K562 (cell line): ENCODE measurements around the gene RXYLT1. TPM values are rescaled to one million over a fixed set of nuclear protein-coding genes. Genes with fewer than 3 reads are reported as not detected.
A peak's percentile ranks its signal among the peaks of the same experiment; 100 is the strongest.

Experiments
- ATAC-seq: fragments of 200-7000 bp; cut with Tn5 transposase; 3 replicates; pipeline ENCODE4 v1.9.1; 2020; ENCODE audit warnings: moderate library complexity
- BruUV-seq: library from RNA; stranded (reverse); fragments of 400-500 nt; replicated peaks from 2 replicates; lab custom pipeline; 2021; lab: Mats Ljungman, UMichigan
- CTCF ChIA-PET: fragments of 300-600 bp; formaldehyde crosslinking; extraction: SDS; loops from one replicate; lab custom pipeline; 2021; ENCODE audit warnings: low intra/inter-chr PET ratio; lab: Yijun Ruan, JAX
- POLR2A ChIA-PET: fragments of 300-600, 350-650 bp; sonication (Branson Sonifier 250); formaldehyde crosslinking; extraction: SDS; loops from one replicate; lab custom pipeline; 2021; ENCODE audit warnings: antibody characterized with exemption, inconsistent platforms; lab: Yijun Ruan, JAX
- DNase-seq, 4 experiments: peaks; one replicate each; pipeline versions ENCODE4 v3.0.0 to v3.0.0-alpha.2; 2011 to 2018; ENCODE audit warnings: low spot score in 3 of 4, mixed read lengths in 3 of 4; ENCODE audit errors: extremely low read depth in 1 of 4
- FAIRE-seq: peaks from 2 replicates; lab custom pipeline; 2011; peaks lifted over from hg19 to GRCh38; lab: Jason Lieb, UNC
- H2AFZ ChIP-seq: 2 replicates; pipeline ENCODE4 v1.6.0; 2011; ENCODE audit warnings: low read depth, low read length, control low read depth, inconsistent platforms
- H3K27ac ChIP-seq: fragments of 200-600 bp; 3 replicates; pipeline ENCODE4 v1.8.0; 2011; ENCODE audit warnings: low read depth, mild to moderate bottlenecking, control low read depth, inconsistent platforms, low read length, moderate library complexity, mixed read lengths; ENCODE audit errors: extremely low read depth
- H3K27me3 ChIP-seq, 2 experiments: fragments of 300-600 bp in 1 of 2; 2 replicates in 1 of 2; 3 replicates in 1 of 2; pipeline versions ENCODE4 v1.6.0 to v1.8.0; 2011; ENCODE audit warnings: inconsistent platforms in 2 of 2, low read length in 2 of 2, mild to moderate bottlenecking in 1 of 2, mixed read lengths in 1 of 2, moderate library complexity in 1 of 2; ENCODE audit not compliant: control insufficient read depth in 2 of 2, insufficient read depth in 2 of 2
- H3K36me3 ChIP-seq: fragments of 300-600 bp; 3 replicates; pipeline ENCODE4 v1.8.0; 2011; ENCODE audit warnings: mild to moderate bottlenecking, low read length, inconsistent platforms; ENCODE audit not compliant: control insufficient read depth, insufficient read depth
- H3K4me1 ChIP-seq, 2 experiments: fragments of 200-600 bp in 1 of 2; replicated peaks in 1 of 2; 2 replicates in 1 of 2; 3 replicates in 1 of 2; pipeline versions ENCODE4 v1.5.1 to v1.8.0; 2011; ENCODE audit warnings: inconsistent platforms in 2 of 2, low read length in 2 of 2, mild to moderate bottlenecking in 1 of 2, mixed read lengths in 1 of 2, moderate library complexity in 1 of 2; ENCODE audit not compliant: control insufficient read depth in 2 of 2, insufficient read depth in 2 of 2
- H3K4me2 ChIP-seq: 2 replicates; pipeline ENCODE4 v1.6.1; 2011; ENCODE audit warnings: low read length, control low read depth, inconsistent platforms, mixed read lengths; ENCODE audit not compliant: insufficient read depth
- H3K4me3 ChIP-seq: fragments of 200-600 bp; sonication (generic), shearing (Covaris generic); 2 replicates; pipeline ENCODE4 v1.5.1; 2016; ENCODE audit warnings: control low read depth, inconsistent platforms
- H3K79me2 ChIP-seq: fragments of 200-600 bp; 3 replicates; pipeline ENCODE4 v1.8.0; 2011; ENCODE audit warnings: low read length, inconsistent platforms; ENCODE audit not compliant: control insufficient read depth, insufficient read depth
- H3K9ac ChIP-seq, 2 experiments: 2 replicates each; pipeline versions ENCODE4 v1.6.0 to v1.6.1; 2011; ENCODE audit warnings: low read depth in 2 of 2, low read length in 2 of 2, control low read depth in 1 of 2, inconsistent platforms in 1 of 2, mild to moderate bottlenecking in 1 of 2, mixed read lengths in 1 of 2; ENCODE audit not compliant: insufficient read depth in 1 of 2
- H3K9me1 ChIP-seq: one replicate; pipeline ENCODE4 v1.6.0; 2011; ENCODE audit warnings: inconsistent platforms, mild to moderate bottlenecking, low read length, moderate library complexity; ENCODE audit not compliant: control insufficient read depth, insufficient read depth
- H3K9me3 ChIP-seq: replicated peaks from 2 replicates; pipeline ENCODE4 v1.5.1; 2011; ENCODE audit warnings: low read depth, low read length, inconsistent platforms; ENCODE audit not compliant: control insufficient read depth, insufficient read depth
- H4K20me1 ChIP-seq: replicated peaks from 2 replicates; pipeline ENCODE4 v1.6.1; 2011; ENCODE audit warnings: low read length, inconsistent platforms, mixed read lengths; ENCODE audit not compliant: control insufficient read depth, insufficient read depth
- FOXJ2 ChIP-seq: fragments of 200-800 bp; sonication (Bioruptor generic); IDR thresholded peaks from 2 replicates; pipeline ENCODE4 v1.6.1; 2016; ENCODE audit warnings: missing genetic modification characterization, missing compliant biosample characterization
- NCOA1 ChIP-seq: fragments of 450-650 bp; IDR thresholded peaks from 2 replicates; pipeline ENCODE4 v1.6.1; 2016; ENCODE audit warnings: low read depth
- SPI1 ChIP-seq: IDR thresholded peaks from 2 replicates; pipeline ENCODE4 v1.6.1; 2011; ENCODE audit warnings: low read depth, low read length, control low read depth, borderline replicate concordance
- TEAD1 ChIP-seq, 2 experiments: fragments of 450-650 bp in 1 of 2; sonication (generic) in 1 of 2; formaldehyde crosslinking; IDR thresholded peaks; 2 replicates each; pipeline versions ENCODE4 v1.4.0 to v1.8.0; 2020 to 2022; ENCODE audit warnings: mild to moderate bottlenecking in 2 of 2, missing genetic modification reagents in 1 of 2
- ZNF41 ChIP-seq: fragments of 250-450 bp; sonication (Bioruptor Pico); conservative IDR thresholded peaks from 2 replicates; pipeline ENCODE4 v1.4.0; 2020; ENCODE audit warnings: mild to moderate bottlenecking
- WGBS: fragments of 100-300 bp; shearing (Covaris generic); methylation state at CpG from one replicate; pipeline ENCODE4 v1.1.6; 2016; ENCODE audit warnings: low coverage, mixed read lengths; ENCODE audit not compliant: insufficient coverage; ENCODE audit errors: missing lambda C conversion rate; 5-methylcytosine and 5-hydroxymethylcytosine counted together
- in situ Hi-C: fragments of 300-500 bp; cut with MboI; formaldehyde crosslinking; loops from 4 replicates; pipeline ENCODE4 v1.15.0; 2018; ENCODE audit warnings: inconsistent platforms, mixed read lengths
- intact Hi-C: fragments of 100-400 bp; cut with micrococcal nuclease; formaldehyde crosslinking; loops from 2 replicates; pipeline ENCODE4 v1.14.2; 2022
- polyA plus RNA-seq, 8 experiments: library from polyadenylated mRNA; depleted of rRNA in 4 of 8; stranded (reverse) in 5 of 8; unstranded in 3 of 8; fragments of >200 nt; fragmentation: Nextera tagmentation in 2 of 8; fragmentation: Illumina TruSeq in 1 of 8; extraction: Ambion mirVana in 2 of 8; extraction: Trizol in 1 of 8; gene quantifications; 2 replicates each; pipeline versions ENCODE4 v1.2.1 to v1.2.3, GENCODE V29; 2011 to 2014; ENCODE audit warnings: inconsistent platforms in 1 of 8, missing spikeins in 1 of 8
- total RNA-seq, 7 experiments: library from RNA; depleted of rRNA in 6 of 7; stranded (reverse); fragments of >200 nt in 6 of 7; fragmentation: Illumina TruSeq in 2 of 7; extraction: Trizol in 2 of 7; gene quantifications; 2 replicates each; pipeline versions ENCODE4 v1.2.1 to v1.2.3, GENCODE V29; 2011 to 2021; ENCODE audit warnings: low replicate concordance in 1 of 7

The RXYLT1 gene
- total and polyA plus RNA-seq, 9 of the 15 experiments (the other 6 are each of a cell fraction or from before 2014, with no cell fraction given): 6.7 to 26.5 (median 20.9) TPM

DNA sequence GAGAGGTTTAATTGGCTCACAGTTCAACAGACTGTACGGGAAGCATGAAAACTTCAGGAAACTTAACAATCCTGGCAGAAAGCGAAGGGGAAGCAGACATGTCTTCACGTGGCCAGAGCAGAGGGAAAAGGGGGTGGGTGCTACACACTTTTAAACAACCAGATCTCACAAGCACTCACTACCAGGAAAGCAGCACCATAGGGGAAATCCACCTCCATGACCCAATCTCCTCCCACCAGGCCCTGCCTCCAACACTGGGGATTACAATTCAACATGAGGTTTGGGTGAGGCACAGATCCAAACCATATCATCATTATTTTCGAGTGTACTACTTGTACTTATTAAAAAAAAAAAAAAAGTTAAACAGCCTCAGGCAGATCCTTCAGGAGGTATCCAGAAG, 29.9 kb downstream of the RXYLT1 start:
- in situ Hi-C loops: loop anchor here (25.0 kb wide), 1 partner anchor 397 kb away; no protein-coding TSS in a partner anchor
- Histone ChIP-seq H3K4me2 (no peak overlapping the region), H2AFZ (no peak overlapping the region), H3K9me3 (no peaks in the 10 kb centered on the region), H4K20me1 (no peaks in the 10 kb centered on the region), H3K4me3 (no peak overlapping the region), H3K36me3 (peaks cover 29% of the 10 kb centered on the region; the same call in 2 of the 3 replicates), H3K4me1 (no peaks in the 10 kb centered on the region), H3K9me1 (no peaks in the 10 kb centered on the region), H3K27ac (no peak overlapping the region), H3K9ac (no peak overlapping the region), H3K79me2 (no peaks in the 10 kb centered on the region), H3K27me3 (peaks cover 0 to 6% of the 10 kb centered on the region in 2 experiments; a peak in 2 of 5 replicates)
- ChIA-PET CTCF (no interaction called here), POLR2A (interaction anchor here (1.0 kb wide), 1 partner anchor 9 kb away, joined by 3 read pairs; no protein-coding TSS in a partner anchor)
- TF ChIP-seq ZNF41 (CRISPR knock-in tag) (peak; percentile 46; the same call in 1 of the 2 replicates), NCOA1 (no peak)
- intact Hi-C loops: no loop called here
- no peak for FAIRE-seq
- no peak for DNase-seq
- BruUV-seq: no TSS peak
- 56% methylated on average over 4 of the region's 4 CpGs for WGBS
- no peak for ATAC-seq

DNA sequence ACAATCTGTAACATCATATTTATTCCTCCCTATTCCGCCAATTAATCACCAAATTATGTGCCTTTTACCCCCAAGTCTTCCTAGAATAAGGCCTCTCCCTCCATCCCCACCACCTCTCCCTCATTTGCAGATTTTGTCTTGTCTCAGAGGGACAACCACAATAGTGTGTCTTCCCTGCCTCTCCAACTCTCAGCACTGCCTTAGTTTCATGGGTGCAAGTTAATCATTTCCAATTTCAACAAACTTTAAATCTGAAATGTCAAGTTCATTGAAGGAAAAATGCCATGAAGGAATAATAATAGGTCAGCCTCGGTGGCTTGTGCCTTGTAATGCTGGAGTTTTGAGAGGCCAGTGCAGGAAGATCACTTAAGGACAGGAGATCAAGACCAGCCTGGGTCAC, 31.6 kb downstream of the RXYLT1 start:
- H2AFZ ChIP-seq: no peak overlapping the region
- DNase-seq (no peak), FAIRE-seq (no peak), ATAC-seq (no peak)
- no TSS peak for BruUV-seq
- H4K20me1 ChIP-seq: no peaks in the 10 kb centered on the region
- peaks cover 0 to 11% of the 10 kb centered on the region in 2 experiments; a peak in 2 of 5 replicates for H3K27me3 ChIP-seq
- in situ Hi-C loops (loop anchor here (25.0 kb wide), 1 partner anchor 399 kb away; no protein-coding TSS in a partner anchor), intact Hi-C loops (no loop called here)
- H3K79me2 ChIP-seq: no peaks in the 10 kb centered on the region
- H3K36me3 ChIP-seq: peaks cover 20% of the 10 kb centered on the region; the same call in 2 of the 3 replicates
- H3K4me3 ChIP-seq: no peak overlapping the region
- no peaks in the 10 kb centered on the region for H3K4me1 ChIP-seq
- ChIA-PET POLR2A (no interaction called here), CTCF (no interaction called here)
- whole genome bisulfite sequencing: 11% methylated on average over 2 of the region's 2 CpGs
- no peaks in the 10 kb centered on the region for H3K9me1 ChIP-seq
- no peak for TF ChIP-seq FOXJ2 (tag)
- no peak for TF ChIP-seq SPI1
- TF ChIP-seq TEAD1 (CRISPR knock-in tag; IDR thresholded peaks at IDR 0.05): no peak
- no peak overlapping the region for H3K4me2 ChIP-seq
- H3K9me3 ChIP-seq: no peaks in the 10 kb centered on the region
- no peak overlapping the region for H3K9ac ChIP-seq
- H3K27ac ChIP-seq: no peak overlapping the region
